Rectal smooth muscle tissue (tissue), 1 donor: ENCODE results near the gene PALLD.
"Not testable (repeated sequence)": the region's sequence is repeated elsewhere in the genome, so short reads cannot be mapped to it uniquely, and the experiment has no call there.

Experiments used
- H3K27ac ChIP-seq: one replicate; pipeline ENCODE4 v1.7.0; 2013; ENCODE audit warnings: low read depth, low read length, inconsistent platforms
- H3K27me3 ChIP-seq: one replicate; pipeline ENCODE4 v1.7.0; 2013; ENCODE audit warnings: low read length; ENCODE audit not compliant: control insufficient read depth, insufficient read depth
- H3K36me3 ChIP-seq: one replicate; pipeline ENCODE4 v1.7.0; 2013; ENCODE audit warnings: low read length; ENCODE audit not compliant: control insufficient read depth, insufficient read depth
- H3K4me1 ChIP-seq: one replicate; pipeline ENCODE4 v1.7.0; 2013; ENCODE audit warnings: low read length; ENCODE audit not compliant: control insufficient read depth, insufficient read depth
- H3K4me3 ChIP-seq: one replicate; pipeline ENCODE4 v1.7.0; 2013; ENCODE audit warnings: low read length
- H3K9ac ChIP-seq: one replicate; pipeline ENCODE4 v1.7.0; 2013; ENCODE audit warnings: low read length

The PALLD gene

GRCh38 chr4:168501407-168501806 is 4.6 kb downstream of the PALLD start:
- no peak overlapping the region for H3K27ac ChIP-seq
- no peaks in the 10 kb centered on the region for H3K27me3 ChIP-seq
- H3K4me3 ChIP-seq: no peak overlapping the region
- H3K4me1 ChIP-seq: no peaks in the 10 kb centered on the region
- H3K36me3 ChIP-seq: no peaks in the 10 kb centered on the region
- H3K9ac ChIP-seq: no peak overlapping the region

GRCh38 chr4:168502861-168503260 is 6.0 kb downstream of the PALLD start:
- H3K36me3 ChIP-seq: no peaks in the 10 kb centered on the region
- no peak overlapping the region for H3K9ac ChIP-seq
- H3K27ac ChIP-seq: no peak overlapping the region
- H3K4me1 ChIP-seq: no peaks in the 10 kb centered on the region
- H3K27me3 ChIP-seq: no peaks in the 10 kb centered on the region
- no peak overlapping the region for H3K4me3 ChIP-seq

GRCh38 chr4:168503652-168504362 is 7.0 kb downstream of the PALLD start:
- Histone ChIP-seq H3K27ac (no peak overlapping the region), H3K4me3 (no peak overlapping the region), H3K27me3 (no peaks in the 10 kb centered on the region), H3K9ac (no peak overlapping the region), H3K4me1 (no peaks in the 10 kb centered on the region), H3K36me3 (no peaks in the 10 kb centered on the region)

- H3K9ac ChIP-seq: no peak overlapping the region
- no peaks in the 10 kb centered on the region for H3K36me3 ChIP-seq
- H3K4me3 ChIP-seq: no peak overlapping the region
- no peaks in the 10 kb centered on the region for H3K27me3 ChIP-seq
- no peak overlapping the region for H3K27ac ChIP-seq
- no peaks in the 10 kb centered on the region for H3K4me1 ChIP-seq
Observed at GRCh38 chr4:168504526-168504925, 7.7 kb downstream of the PALLD start.

GRCh38 chr4:168506014-168506413 is 9.2 kb downstream of the PALLD start:
- Histone ChIP-seq H3K4me1 (no peaks in the 10 kb centered on the region), H3K27ac (no peak overlapping the region), H3K36me3 (no peaks in the 10 kb centered on the region), H3K9ac (no peak overlapping the region), H3K4me3 (no peak overlapping the region), H3K27me3 (no peaks in the 10 kb centered on the region)

- Histone ChIP-seq H3K36me3 (no peaks in the 10 kb centered on the region), H3K27ac (no peak overlapping the region), H3K27me3 (no peaks in the 10 kb centered on the region), H3K4me3 (no peak overlapping the region), H3K4me1 (no peaks in the 10 kb centered on the region), H3K9ac (no peak overlapping the region)
Observed at GRCh38 chr4:168507178-168507815, 10.4 kb downstream of the PALLD start.

GRCh38 chr4:168508683-168509082 is 11.8 kb downstream of the PALLD start:
- Histone ChIP-seq H3K9ac (no peak overlapping the region), H3K36me3 (no peaks in the 10 kb centered on the region), H3K4me3 (no peak overlapping the region), H3K27me3 (no peaks in the 10 kb centered on the region), H3K4me1 (no peaks in the 10 kb centered on the region), H3K27ac (no peak overlapping the region)

GRCh38 chr4:168509786-168510185 is 12.9 kb downstream of the PALLD start:
- Histone ChIP-seq H3K4me1 (no peaks in the 10 kb centered on the region), H3K27ac (no peak overlapping the region), H3K27me3 (no peaks in the 10 kb centered on the region), H3K4me3 (no peak overlapping the region), H3K36me3 (no peaks in the 10 kb centered on the region), H3K9ac (no peak overlapping the region)

- no peak overlapping the region for H3K9ac ChIP-seq
- H3K27me3 ChIP-seq: no peaks in the 10 kb centered on the region
- no peaks in the 10 kb centered on the region for H3K4me1 ChIP-seq
- H3K27ac ChIP-seq: no peak overlapping the region
- H3K36me3 ChIP-seq: no peaks in the 10 kb centered on the region
- no peak overlapping the region for H3K4me3 ChIP-seq
Observed at GRCh38 chr4:168511780-168512489, 15.1 kb downstream of the PALLD start.

- not testable (repeated sequence) for H3K4me1 ChIP-seq, H3K27me3 ChIP-seq, H3K4me3 ChIP-seq
Observed at GRCh38 chr4:168513826-168514225, 17.0 kb downstream of the PALLD start.

GRCh38 chr4:168514249-168514852 is 17.5 kb downstream of the PALLD start:
- Histone ChIP-seq H3K4me3 (no peak overlapping the region), H3K36me3 (no peaks in the 10 kb centered on the region), H3K27me3 (no peaks in the 10 kb centered on the region), H3K27ac (no peak overlapping the region), H3K9ac (no peak overlapping the region), H3K4me1 (no peaks in the 10 kb centered on the region)

More at GRCh38 chr4:168513826-168514225, 17.0 kb downstream of the PALLD start:
- H3K36me3 ChIP-seq, H3K9ac ChIP-seq, H3K27ac ChIP-seq: not testable (repeated sequence)

- no peaks in the 10 kb centered on the region for H3K27me3 ChIP-seq
- no peaks in the 10 kb centered on the region for H3K36me3 ChIP-seq
- no peak overlapping the region for H3K27ac ChIP-seq
Observed at GRCh38 chr4:168515222-168516011, 18.6 kb downstream of the PALLD start.

More at GRCh38 chr4:168515222-168516011, 18.6 kb downstream of the PALLD start:
- Histone ChIP-seq H3K4me1 (no peaks in the 10 kb centered on the region), H3K9ac (no peak overlapping the region), H3K4me3 (no peak overlapping the region)
